ENCODE data around the gene E2F2.

GRCh38 chr1:23459338-23459757 lies 71.7 kb downstream of the E2F2 start:
- TF ChIP-seq, protein P1, sequence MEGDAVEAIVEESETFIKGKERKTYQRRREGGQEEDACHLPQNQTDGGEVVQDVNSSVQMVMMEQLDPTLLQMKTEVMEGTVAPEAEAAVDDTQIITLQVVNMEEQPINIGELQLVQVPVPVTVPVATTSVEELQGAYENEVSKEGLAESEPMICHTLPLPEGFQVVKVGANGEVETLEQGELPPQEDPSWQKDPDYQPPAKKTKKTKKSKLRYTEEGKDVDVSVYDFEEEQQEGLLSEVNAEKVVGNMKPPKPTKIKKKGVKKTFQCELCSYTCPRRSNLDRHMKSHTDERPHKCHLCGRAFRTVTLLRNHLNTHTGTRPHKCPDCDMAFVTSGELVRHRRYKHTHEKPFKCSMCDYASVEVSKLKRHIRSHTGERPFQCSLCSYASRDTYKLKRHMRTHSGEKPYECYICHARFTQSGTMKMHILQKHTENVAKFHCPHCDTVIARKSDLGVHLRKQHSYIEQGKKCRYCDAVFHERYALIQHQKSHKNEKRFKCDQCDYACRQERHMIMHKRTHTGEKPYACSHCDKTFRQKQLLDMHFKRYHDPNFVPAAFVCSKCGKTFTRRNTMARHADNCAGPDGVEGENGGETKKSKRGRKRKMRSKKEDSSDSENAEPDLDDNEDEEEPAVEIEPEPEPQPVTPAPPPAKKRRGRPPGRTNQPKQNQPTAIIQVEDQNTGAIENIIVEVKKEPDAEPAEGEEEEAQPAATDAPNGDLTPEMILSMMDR (conservative IDR thresholded peaks at IDR 0.05) = no peak
- TF ChIP-seq ZFX (IDR thresholded peaks at IDR 0.05) = no peak
